Suprapubic skin (tissue), 4 donors: ENCODE data around the gene CTSG. TPM values are rescaled to one million over a fixed set of nuclear protein-coding genes. Genes with fewer than 3 reads are reported as not detected.
"Not testable (repeated sequence)": the region's sequence is repeated elsewhere in the genome, so short reads cannot be mapped to it uniquely, and the experiment has no call there.

ENCODE experiments used
- DNase-seq, 2 donors: peaks; one replicate each; pipeline ENCODE4 v3.0.0-alpha.2; 2019; ENCODE audit warnings: low spot score in 2 of 2
- H3K27ac ChIP-seq: fragments of 200-600 bp; sonication (generic); one replicate; pipeline ENCODE4 v1.5.1; 2019
- H3K27me3 ChIP-seq: fragments of 200-600 bp; sonication (generic); one replicate; pipeline ENCODE4 v1.5.1; 2019
- H3K36me3 ChIP-seq: fragments of 200-600 bp; sonication (generic); one replicate; pipeline ENCODE4 v1.5.1; 2019
- H3K4me1 ChIP-seq: fragments of 200-600 bp; sonication (generic); one replicate; pipeline ENCODE4 v1.5.1; 2019
- H3K4me3 ChIP-seq: fragments of 200-600 bp; sonication (generic); one replicate; pipeline ENCODE4 v1.5.1; 2019; ENCODE audit warnings: mild to moderate bottlenecking
- H3K9me3 ChIP-seq: fragments of 200-600 bp; sonication (generic); one replicate; pipeline ENCODE4 v1.5.1; 2019
- EP300 ChIP-seq: sonication (generic); formaldehyde crosslinking; IDR thresholded peaks from one replicate; pipeline ENCODE4 v1.6.1; 2017; ENCODE audit warnings: antibody characterized with exemption
- POLR2A ChIP-seq, 2 donors: fragments of 450-650 bp; IDR thresholded peaks; one replicate each; pipeline ENCODE4 v1.6.1; 2017; ENCODE audit warnings: antibody characterized with exemption in 2 of 2, mild to moderate bottlenecking in 2 of 2, moderate library complexity in 2 of 2
- POLR2AphosphoS5 ChIP-seq, 3 donors: sonication (generic); formaldehyde crosslinking; IDR thresholded peaks; one replicate each; pipeline ENCODE4 v1.6.1; 2017; ENCODE audit warnings: antibody characterized with exemption in 3 of 3
- WGBS: methylation state at CpG from one replicate; pipeline ENCODE4 v1.1.5; 2018; 5-methylcytosine and 5-hydroxymethylcytosine counted together
- total RNA-seq, 4 donors: library from RNA; depleted of rRNA; stranded (reverse); fragments of >200 nt; gene quantifications; one replicate each; pipeline ENCODE4 v1.1.0, GENCODE V29; 2016
- TF ChIP-seq, protein P1 (sequence below), 2 donors: fragments of 200-600 bp in 1 of 2; fragments of 450-650 bp in 1 of 2; sonication (generic) in 1 of 2; IDR thresholded peaks; one replicate each; pipeline ENCODE4 v1.5.1; 2016 to 2019; ENCODE audit warnings: antibody characterized with exemption in 2 of 2, mild to moderate bottlenecking in 1 of 2, moderate library complexity in 1 of 2

CTSG gene
- total RNA-seq, 4 donors from 2014 or later, result 0.89 to 4.5 TPM; not detected in 2

DNA sequence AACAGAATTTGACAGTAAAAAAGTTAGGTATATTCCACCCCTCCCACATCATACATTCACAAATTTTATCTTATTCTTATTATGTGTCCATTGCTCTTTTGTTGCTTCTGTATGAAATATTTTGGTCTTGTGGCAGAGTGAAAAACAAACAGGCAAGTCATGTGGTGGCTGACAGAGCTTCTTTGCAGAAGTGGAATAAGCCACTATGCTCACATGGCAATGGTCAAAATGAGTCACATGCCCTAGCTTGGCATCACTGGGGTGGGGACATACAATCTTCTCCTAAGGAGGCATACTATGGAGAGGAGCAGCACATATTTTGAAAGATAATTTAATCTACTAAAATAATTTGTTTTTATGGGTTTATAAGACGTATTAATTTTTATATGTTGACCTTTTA lies 40.3 kb downstream of the CTSG start:
- Histone ChIP-seq H3K27me3 (no peaks in the 10 kb centered on the region), H3K27ac (no peak overlapping the region), H3K9me3 (no peaks in the 10 kb centered on the region), H3K4me3 (no peak overlapping the region), H3K4me1 (no peaks in the 10 kb centered on the region), H3K36me3 (no peaks in the 10 kb centered on the region)
- WGBS, result 74% methylated on average over 1 of the region's 1 CpG
- DNase-seq, result no peak
- TF ChIP-seq POLR2AphosphoS5 (IDR thresholded peaks at IDR 0.05) (no peak), EP300 (no peak), POLR2A (IDR thresholded peaks at IDR 0.05) (no peak)
- TF ChIP-seq, protein P1, sequence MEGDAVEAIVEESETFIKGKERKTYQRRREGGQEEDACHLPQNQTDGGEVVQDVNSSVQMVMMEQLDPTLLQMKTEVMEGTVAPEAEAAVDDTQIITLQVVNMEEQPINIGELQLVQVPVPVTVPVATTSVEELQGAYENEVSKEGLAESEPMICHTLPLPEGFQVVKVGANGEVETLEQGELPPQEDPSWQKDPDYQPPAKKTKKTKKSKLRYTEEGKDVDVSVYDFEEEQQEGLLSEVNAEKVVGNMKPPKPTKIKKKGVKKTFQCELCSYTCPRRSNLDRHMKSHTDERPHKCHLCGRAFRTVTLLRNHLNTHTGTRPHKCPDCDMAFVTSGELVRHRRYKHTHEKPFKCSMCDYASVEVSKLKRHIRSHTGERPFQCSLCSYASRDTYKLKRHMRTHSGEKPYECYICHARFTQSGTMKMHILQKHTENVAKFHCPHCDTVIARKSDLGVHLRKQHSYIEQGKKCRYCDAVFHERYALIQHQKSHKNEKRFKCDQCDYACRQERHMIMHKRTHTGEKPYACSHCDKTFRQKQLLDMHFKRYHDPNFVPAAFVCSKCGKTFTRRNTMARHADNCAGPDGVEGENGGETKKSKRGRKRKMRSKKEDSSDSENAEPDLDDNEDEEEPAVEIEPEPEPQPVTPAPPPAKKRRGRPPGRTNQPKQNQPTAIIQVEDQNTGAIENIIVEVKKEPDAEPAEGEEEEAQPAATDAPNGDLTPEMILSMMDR (IDR thresholded peaks at IDR 0.05), result no peak

DNA sequence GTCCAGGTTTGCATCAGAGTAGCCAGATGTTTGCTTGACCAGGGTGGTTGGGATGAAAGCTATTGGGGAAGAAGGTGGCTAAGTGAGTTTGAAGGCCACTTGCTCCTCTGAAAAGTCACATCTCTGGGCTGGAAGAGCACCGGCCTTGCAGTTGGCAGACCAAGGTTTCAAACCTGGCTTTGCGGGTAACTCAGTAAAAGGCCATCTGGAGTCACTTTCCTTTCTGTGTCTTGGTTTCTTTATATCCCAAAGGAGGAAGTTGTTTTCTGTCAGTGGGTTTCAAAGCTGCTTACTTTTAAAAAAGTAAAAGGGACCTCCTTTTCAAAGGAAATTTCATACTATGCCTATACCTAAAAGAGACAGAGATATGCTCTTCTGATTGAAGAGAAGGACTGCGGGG lies 41.8 kb downstream of the CTSG start:
- TF ChIP-seq EP300 (no peak), POLR2AphosphoS5 (IDR thresholded peaks at IDR 0.05) (no peak), POLR2A (IDR thresholded peaks at IDR 0.05) (no peak)
- TF ChIP-seq, protein P1 (IDR thresholded peaks at IDR 0.05), result no peak
- 69% methylated on average over 3 of the region's 3 CpGs for WGBS
- Histone ChIP-seq H3K4me1 (no peaks in the 10 kb centered on the region), H3K4me3 (no peak overlapping the region), H3K27me3 (no peaks in the 10 kb centered on the region), H3K9me3 (no peaks in the 10 kb centered on the region), H3K36me3 (no peaks in the 10 kb centered on the region), H3K27ac (no peak overlapping the region)
- no peak for DNase-seq

DNA sequence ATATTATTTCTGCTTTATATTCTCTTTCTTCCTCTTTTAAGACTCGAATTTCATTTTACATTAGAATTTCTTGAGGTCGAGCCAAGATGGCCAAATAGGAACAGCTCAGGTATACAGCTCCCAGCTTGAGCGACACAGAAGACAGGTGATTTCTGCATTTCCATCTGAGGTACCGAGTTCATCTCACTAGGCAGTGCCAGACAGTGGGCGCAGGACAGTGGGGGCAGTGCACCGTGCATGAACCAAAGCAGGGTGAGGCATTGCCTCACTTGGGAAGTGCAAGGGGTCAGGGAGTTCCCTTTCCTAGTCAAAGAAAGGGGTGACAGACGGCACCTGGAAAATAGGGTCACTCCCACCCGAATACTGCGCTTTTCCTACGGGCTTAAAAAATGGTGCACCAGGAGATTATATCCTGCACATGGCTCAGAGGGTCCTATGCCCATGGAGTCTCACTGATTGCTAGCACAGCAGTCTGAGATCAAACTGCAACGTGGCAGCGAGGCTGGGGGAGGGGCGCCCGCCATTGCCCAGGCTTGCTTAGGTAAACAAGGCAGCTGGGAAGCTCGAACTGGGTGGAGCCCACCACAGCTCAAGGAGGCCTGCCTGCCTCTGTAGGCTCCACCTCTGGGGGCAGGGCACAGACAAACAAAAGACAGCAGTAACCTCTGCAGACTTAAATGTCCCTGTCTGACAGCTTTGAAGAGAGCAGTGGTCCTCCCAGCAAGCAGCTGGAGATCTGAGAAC lies 50.0 kb downstream of the CTSG start:
- not testable (repeated sequence) for H3K9me3 ChIP-seq, H3K27ac ChIP-seq, H3K36me3 ChIP-seq, H3K27me3 ChIP-seq, DNase-seq, H3K4me1 ChIP-seq, H3K4me3 ChIP-seq
- 82% methylated on average over 13 of the region's 15 CpGs for WGBS

Other genes starting within 250 kb of the CTSG start
- gene ADCY4, start 241.2 kb downstream of the CTSG start, total RNA-seq, result 10 to 100 TPM in 2 of 4 donors, 1 to 10 TPM in 2; 3.9 to 33.2 (median 13.9) TPM
- gene RIPK3, start 236.3 kb downstream of the CTSG start, total RNA-seq, result 10 to 100 TPM in 2 of 4 donors, 1 to 10 TPM in 2; 6.8 to 13.7 (median 11.1) TPM
- 10 to 100 TPM; 10.8 to 25.3 (median 12.2) TPM for gene NFATC4, start 208.1 kb downstream of the CTSG start, total RNA-seq
- 10 to 100 TPM; 18.5 to 43.6 (median 29.8) TPM for gene NYNRIN, start 177.2 kb downstream of the CTSG start, total RNA-seq
- gene CBLN3, start 146.6 kb downstream of the CTSG start, total RNA-seq, result 1 to 10 TPM in 1 of 4 donors, under 1 TPM in 2, not detected in 1; 0.30 to 2.6 (median 0.93) TPM
- 100 to 1,000 TPM in 1 of 4 donors, 10 to 100 TPM in 3; 56.7 to 145 (median 84.3) TPM for gene KHNYN, start 146.3 kb downstream of the CTSG start, total RNA-seq
- gene SDR39U1, start 133.5 kb downstream of the CTSG start, total RNA-seq, result 10 to 100 TPM; 30.1 to 82.3 (median 38.6) TPM
- not detected for gene CMA1, start 68.0 kb downstream of the CTSG start, total RNA-seq
- not detected for gene GZMH, start 33.4 kb upstream of the CTSG start, total RNA-seq
- gene GZMB, start 57.9 kb upstream of the CTSG start, total RNA-seq, result under 1 TPM in 1 of 4 donors, not detected in 3; 0.72 TPM